Astrocyte (in vitro differentiated cells and primary cell): Measurements from ENCODE around the gene SYNPO2. TPM values are rescaled to one million over a fixed set of nuclear protein-coding genes. Genes with fewer than 3 reads are reported as not detected.

Experiments
- DNase-seq: peaks from one replicate; pipeline ENCODE4 v3.0.0-alpha.2; 2010; ENCODE audit warnings: low read depth
- FAIRE-seq: peaks from 2 replicates; lab custom pipeline; 2011; peaks lifted over from hg19 to GRCh38; lab: Jason Lieb, UNC
- H2AFZ ChIP-seq: 2 replicates; pipeline ENCODE4 v1.6.0; 2012; ENCODE audit warnings: low read depth, low read length, inconsistent platforms
- H3K27ac ChIP-seq: 2 replicates; pipeline ENCODE4 v1.5.1; 2011; ENCODE audit warnings: low read depth, low read length, inconsistent platforms
- H3K27me3 ChIP-seq: 2 replicates; pipeline ENCODE4 v1.6.0; 2011; ENCODE audit warnings: low read length, inconsistent platforms; ENCODE audit not compliant: insufficient read depth
- H3K36me3 ChIP-seq: 2 replicates; pipeline ENCODE4 v1.5.1; 2011; ENCODE audit warnings: low read length, inconsistent platforms; ENCODE audit not compliant: insufficient read depth
- H3K4me1 ChIP-seq: 2 replicates; pipeline ENCODE4 v1.5.1; 2011; ENCODE audit warnings: low read length, inconsistent platforms; ENCODE audit not compliant: insufficient read depth
- H3K4me2 ChIP-seq: 2 replicates; pipeline ENCODE4 v1.6.0; 2012; ENCODE audit warnings: low read length, inconsistent platforms
- H3K4me3 ChIP-seq: 2 replicates; pipeline ENCODE4 v1.5.1; 2011; ENCODE audit warnings: low read depth, mild to moderate bottlenecking, low read length, inconsistent platforms; ENCODE audit not compliant: insufficient read depth
- H3K79me2 ChIP-seq: 2 replicates; pipeline ENCODE4 v1.6.0; 2012; ENCODE audit warnings: mild to moderate bottlenecking, low read length, inconsistent platforms; ENCODE audit not compliant: insufficient read depth
- H3K9ac ChIP-seq: 2 replicates; pipeline ENCODE4 v1.6.0; 2012; ENCODE audit warnings: mild to moderate bottlenecking, low read length, inconsistent platforms
- H3K9me3 ChIP-seq: 2 replicates; pipeline ENCODE4 v1.5.1; 2012; ENCODE audit warnings: low read depth, mild to moderate bottlenecking, low read length, inconsistent platforms; ENCODE audit not compliant: insufficient read depth
- H4K20me1 ChIP-seq: 2 replicates; pipeline ENCODE4 v1.6.0; 2012; ENCODE audit warnings: low read length, inconsistent platforms; ENCODE audit not compliant: insufficient read depth
- H3K27ac Mint-ChIP-seq: one replicate; pipeline ENCODE4 v1.8.0; 2021; ENCODE audit warnings: mild to moderate bottlenecking, mixed read lengths; ENCODE audit not compliant: unreplicated experiment
- H3K27me3 Mint-ChIP-seq: one replicate; pipeline ENCODE4 v1.8.0; 2021; ENCODE audit warnings: low read depth, mixed read lengths; ENCODE audit not compliant: unreplicated experiment
- H3K36me3 Mint-ChIP-seq: one replicate; pipeline ENCODE4 v1.8.0; 2021; ENCODE audit warnings: low read depth, mixed read lengths; ENCODE audit not compliant: unreplicated experiment
- H3K4me1 Mint-ChIP-seq: one replicate; pipeline ENCODE4 v1.8.0; 2021; ENCODE audit warnings: low read depth, mixed read lengths; ENCODE audit not compliant: unreplicated experiment
- H3K4me3 Mint-ChIP-seq: one replicate; pipeline ENCODE4 v1.8.0; 2021; ENCODE audit warnings: mild to moderate bottlenecking, moderate library complexity, mixed read lengths; ENCODE audit not compliant: unreplicated experiment
- H3K9me3 Mint-ChIP-seq: one replicate; pipeline ENCODE4 v1.8.0; 2021; ENCODE audit warnings: mild to moderate bottlenecking, mixed read lengths; ENCODE audit not compliant: unreplicated experiment
- EZH2 ChIP-seq: IDR thresholded peaks from 2 replicates; pipeline ENCODE4 v1.6.1; 2012; ENCODE audit warnings: mild to moderate bottlenecking, low read length, inconsistent platforms; ENCODE audit not compliant: insufficient read depth
- total RNA-seq: library from RNA; stranded (reverse); gene quantifications from 2 replicates; pipeline ENCODE4 v1.2.1, GENCODE V29; 2021
- TF ChIP-seq, protein P1 (sequence below): IDR thresholded peaks from 2 replicates; pipeline ENCODE4 v1.5.1; 2011; ENCODE audit warnings: low read depth, mild to moderate bottlenecking, inconsistent platforms, low read length, moderate library complexity; ENCODE audit not compliant: insufficient read depth

SYNPO2 gene
- total RNA-seq, 1 donor from 2014 or later: 4.2 TPM

GRCh38 chr4:118948545-118949144, 60.0 kb downstream of the SYNPO2 start:
- no peak overlapping the region for H3K4me3 Mint-ChIP-seq
- H3K27ac Mint-ChIP-seq: peak overlapping the region; percentile 60

DNA sequence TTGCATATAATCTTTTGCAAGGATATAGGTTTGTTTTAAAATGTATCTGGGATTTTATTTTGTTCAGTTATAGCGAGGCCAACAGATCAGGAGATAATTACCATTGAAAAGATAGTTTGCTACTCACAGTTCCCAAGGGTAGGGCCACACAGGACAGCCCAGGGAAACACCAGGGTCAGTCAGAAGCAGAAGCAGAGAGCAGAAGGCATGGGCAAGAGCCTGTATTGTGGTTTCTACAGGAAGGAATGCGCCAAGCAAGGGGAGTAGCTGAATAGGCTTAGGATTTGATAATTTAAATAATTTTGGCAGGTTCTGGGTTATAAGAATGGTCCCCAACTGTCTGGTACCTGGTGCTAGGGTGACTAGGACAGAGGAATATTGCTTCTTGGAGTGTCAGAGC, 61.6 kb downstream of the SYNPO2 start:
- Mint-ChIP-seq H3K27me3 (no peaks in the 10 kb centered on the region), H3K27ac (peak overlapping the region; percentile 38), H3K36me3 (no peaks in the 10 kb centered on the region), H3K4me3 (no peak overlapping the region), H3K9me3 (no peaks in the 10 kb centered on the region), H3K4me1 (peaks cover 34% of the 10 kb centered on the region)
- TF ChIP-seq, protein P1, sequence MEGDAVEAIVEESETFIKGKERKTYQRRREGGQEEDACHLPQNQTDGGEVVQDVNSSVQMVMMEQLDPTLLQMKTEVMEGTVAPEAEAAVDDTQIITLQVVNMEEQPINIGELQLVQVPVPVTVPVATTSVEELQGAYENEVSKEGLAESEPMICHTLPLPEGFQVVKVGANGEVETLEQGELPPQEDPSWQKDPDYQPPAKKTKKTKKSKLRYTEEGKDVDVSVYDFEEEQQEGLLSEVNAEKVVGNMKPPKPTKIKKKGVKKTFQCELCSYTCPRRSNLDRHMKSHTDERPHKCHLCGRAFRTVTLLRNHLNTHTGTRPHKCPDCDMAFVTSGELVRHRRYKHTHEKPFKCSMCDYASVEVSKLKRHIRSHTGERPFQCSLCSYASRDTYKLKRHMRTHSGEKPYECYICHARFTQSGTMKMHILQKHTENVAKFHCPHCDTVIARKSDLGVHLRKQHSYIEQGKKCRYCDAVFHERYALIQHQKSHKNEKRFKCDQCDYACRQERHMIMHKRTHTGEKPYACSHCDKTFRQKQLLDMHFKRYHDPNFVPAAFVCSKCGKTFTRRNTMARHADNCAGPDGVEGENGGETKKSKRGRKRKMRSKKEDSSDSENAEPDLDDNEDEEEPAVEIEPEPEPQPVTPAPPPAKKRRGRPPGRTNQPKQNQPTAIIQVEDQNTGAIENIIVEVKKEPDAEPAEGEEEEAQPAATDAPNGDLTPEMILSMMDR: no peak
- no peak for TF ChIP-seq EZH2
- no peaks in the 10 kb centered on the region for H3K9me3 ChIP-seq
- no peaks in the 10 kb centered on the region for H4K20me1 ChIP-seq
- FAIRE-seq (no peak), DNase-seq (no peak)
- no peak overlapping the region for H3K4me3 ChIP-seq
- no peaks in the 10 kb centered on the region for H3K27me3 ChIP-seq
- H3K9ac ChIP-seq: no peak overlapping the region
- H3K79me2 ChIP-seq: no peaks in the 10 kb centered on the region
- no peak overlapping the region for H2AFZ ChIP-seq
- H3K4me1 ChIP-seq: peaks cover 5% of the 10 kb centered on the region
- no peak overlapping the region for H3K27ac ChIP-seq
- H3K4me2 ChIP-seq: no peak overlapping the region
- H3K36me3 ChIP-seq: no peaks in the 10 kb centered on the region

More at GRCh38 chr4:118948545-118949144, 60.0 kb downstream of the SYNPO2 start:
- H3K27me3 ChIP-seq: no peaks in the 10 kb centered on the region
- Mint-ChIP-seq H3K27me3 (no peaks in the 10 kb centered on the region), H3K9me3 (no peaks in the 10 kb centered on the region), H3K36me3 (no peaks in the 10 kb centered on the region), H3K4me1 (peaks cover 22% of the 10 kb centered on the region)
- no peaks in the 10 kb centered on the region for H3K9me3 ChIP-seq
- H3K79me2 ChIP-seq: no peaks in the 10 kb centered on the region
- no peak overlapping the region for H3K4me3 ChIP-seq
- H3K4me2 ChIP-seq: no peak overlapping the region
- DNase-seq (no peak), FAIRE-seq (no peak)
- H3K36me3 ChIP-seq: no peaks in the 10 kb centered on the region
- H3K4me1 ChIP-seq: peaks cover 5% of the 10 kb centered on the region
- no peak overlapping the region for H2AFZ ChIP-seq
- TF ChIP-seq, protein P1: no peak
- TF ChIP-seq EZH2: no peak
- no peak overlapping the region for H3K9ac ChIP-seq
- no peaks in the 10 kb centered on the region for H4K20me1 ChIP-seq
- H3K27ac ChIP-seq: no peak overlapping the region

DNA sequence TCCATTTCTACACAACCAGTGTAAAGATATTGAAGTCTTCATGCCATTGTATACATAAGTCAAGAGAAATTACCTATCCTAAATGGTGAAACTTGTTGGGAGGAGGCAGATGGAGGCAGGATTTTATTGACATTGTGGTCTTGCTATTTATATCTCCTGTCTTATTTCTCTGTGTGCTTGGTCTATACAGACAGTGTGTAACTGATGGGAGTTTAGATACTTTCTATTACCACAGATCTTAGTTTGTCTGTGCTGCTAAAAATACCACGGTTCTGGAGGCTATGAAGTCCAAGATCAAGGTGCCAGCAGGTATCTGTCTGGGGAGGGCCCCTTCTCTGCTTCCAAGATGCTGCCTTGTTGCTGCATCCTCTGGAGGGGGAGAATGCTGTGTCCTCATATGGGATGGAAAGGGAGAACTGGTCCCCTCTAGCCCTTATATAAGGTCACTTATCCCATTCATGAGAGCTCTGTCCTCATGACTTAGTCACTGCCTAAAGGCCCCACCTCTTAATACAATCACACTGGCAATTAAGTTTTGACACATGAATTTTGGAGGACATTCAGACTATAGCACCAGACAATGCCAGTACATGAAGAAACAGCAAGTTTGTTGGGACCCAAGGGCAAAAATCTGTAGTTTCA, 62.4 kb downstream of the SYNPO2 start:
- no peak overlapping the region for H3K4me3 Mint-ChIP-seq
- Histone ChIP-seq H3K36me3 (no peaks in the 10 kb centered on the region), H4K20me1 (no peaks in the 10 kb centered on the region), H3K9ac (no peak overlapping the region), H3K27me3 (no peaks in the 10 kb centered on the region), H3K4me1 (peaks cover 5% of the 10 kb centered on the region), H3K79me2 (no peaks in the 10 kb centered on the region), H2AFZ (no peak overlapping the region), H3K27ac (no peak overlapping the region), H3K4me2 (no peak overlapping the region), H3K9me3 (no peaks in the 10 kb centered on the region), H3K4me3 (no peak overlapping the region)
- H3K27ac Mint-ChIP-seq: no peak overlapping the region
- TF ChIP-seq EZH2: no peak
- TF ChIP-seq, protein P1: no peak
- FAIRE-seq: no peak
- peaks cover 42% of the 10 kb centered on the region for H3K4me1 Mint-ChIP-seq
- H3K27me3 Mint-ChIP-seq: no peaks in the 10 kb centered on the region
- no peaks in the 10 kb centered on the region for H3K9me3 Mint-ChIP-seq
- no peak for DNase-seq
- no peaks in the 10 kb centered on the region for H3K36me3 Mint-ChIP-seq
